ENCODE results near the gene JPT1.
"Not testable (repeated sequence)": the region's sequence is repeated elsewhere in the genome, so short reads cannot be mapped to it uniquely, and the experiment has no call there.

Gene JPT1

DNA sequence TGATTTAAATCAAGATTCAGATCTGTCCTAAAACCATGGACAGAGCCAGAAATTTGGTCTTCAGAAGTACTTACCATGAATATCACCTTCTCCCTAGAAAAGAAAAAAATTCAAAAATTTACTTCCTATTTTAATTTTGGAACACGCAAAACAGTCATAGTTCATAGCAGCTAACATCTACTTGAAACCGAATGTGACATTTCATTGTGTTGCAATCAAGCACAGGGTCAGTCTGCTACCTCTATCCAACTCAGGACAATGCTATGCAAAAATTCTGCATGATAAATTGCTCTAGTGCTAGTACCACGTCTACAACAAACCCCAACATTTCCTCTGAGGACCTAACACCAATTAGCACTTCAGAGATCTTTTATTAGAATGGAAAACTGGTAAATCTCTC is 7.7 kb downstream of the JPT1 start:
- H3K4me3 ChIP-seq (ENCODE audit: low read length): no peak overlapping the region
- TF ChIP-seq, protein P1, sequence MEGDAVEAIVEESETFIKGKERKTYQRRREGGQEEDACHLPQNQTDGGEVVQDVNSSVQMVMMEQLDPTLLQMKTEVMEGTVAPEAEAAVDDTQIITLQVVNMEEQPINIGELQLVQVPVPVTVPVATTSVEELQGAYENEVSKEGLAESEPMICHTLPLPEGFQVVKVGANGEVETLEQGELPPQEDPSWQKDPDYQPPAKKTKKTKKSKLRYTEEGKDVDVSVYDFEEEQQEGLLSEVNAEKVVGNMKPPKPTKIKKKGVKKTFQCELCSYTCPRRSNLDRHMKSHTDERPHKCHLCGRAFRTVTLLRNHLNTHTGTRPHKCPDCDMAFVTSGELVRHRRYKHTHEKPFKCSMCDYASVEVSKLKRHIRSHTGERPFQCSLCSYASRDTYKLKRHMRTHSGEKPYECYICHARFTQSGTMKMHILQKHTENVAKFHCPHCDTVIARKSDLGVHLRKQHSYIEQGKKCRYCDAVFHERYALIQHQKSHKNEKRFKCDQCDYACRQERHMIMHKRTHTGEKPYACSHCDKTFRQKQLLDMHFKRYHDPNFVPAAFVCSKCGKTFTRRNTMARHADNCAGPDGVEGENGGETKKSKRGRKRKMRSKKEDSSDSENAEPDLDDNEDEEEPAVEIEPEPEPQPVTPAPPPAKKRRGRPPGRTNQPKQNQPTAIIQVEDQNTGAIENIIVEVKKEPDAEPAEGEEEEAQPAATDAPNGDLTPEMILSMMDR (IDR thresholded peaks at IDR 0.05; ENCODE audit: insufficient read depth, low read depth, low read length, missing control alignments): no peak
- DNase-seq (ENCODE audit: low read depth): no peak

DNA sequence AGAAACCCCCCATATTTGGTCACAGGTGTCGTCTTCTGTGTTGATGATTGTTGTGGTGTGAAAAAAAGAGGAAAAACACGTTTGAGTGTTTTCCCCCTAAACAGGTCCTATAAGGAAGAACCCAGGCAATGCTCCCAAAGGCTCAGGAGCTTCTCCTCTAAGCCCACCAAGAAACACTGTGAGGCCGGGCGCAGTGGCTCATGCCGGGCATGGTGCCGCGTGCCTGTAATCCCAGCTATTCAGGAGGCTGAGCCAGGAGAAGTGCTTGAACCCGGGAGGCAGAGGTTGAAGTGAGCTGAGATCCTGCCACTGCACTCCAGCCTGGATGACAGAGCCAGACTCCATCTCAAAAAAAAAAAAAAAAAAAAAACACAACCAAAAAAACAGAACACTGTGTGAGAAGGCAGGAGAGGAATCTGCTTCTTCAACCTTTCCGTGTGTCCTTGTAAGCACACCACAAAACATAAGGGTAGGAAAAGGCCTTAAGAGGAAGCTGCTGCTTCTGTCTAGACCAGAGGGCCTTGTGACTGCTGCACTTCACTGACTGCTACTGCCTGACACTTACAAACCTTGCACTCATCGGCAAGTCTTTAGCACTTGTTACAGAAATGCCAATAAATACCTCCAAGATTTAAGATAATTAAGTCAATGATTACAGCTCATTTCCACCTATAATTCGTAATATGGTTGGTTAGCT is 9.3 kb downstream of the JPT1 start:
- TF ChIP-seq, protein P1 (IDR thresholded peaks at IDR 0.05; ENCODE audit: insufficient read depth, low read depth, low read length, missing control alignments): no peak
- DNase-seq (ENCODE audit: low read depth): no peak
- no peak overlapping the region for H3K4me3 ChIP-seq (ENCODE audit: low read length)

DNA sequence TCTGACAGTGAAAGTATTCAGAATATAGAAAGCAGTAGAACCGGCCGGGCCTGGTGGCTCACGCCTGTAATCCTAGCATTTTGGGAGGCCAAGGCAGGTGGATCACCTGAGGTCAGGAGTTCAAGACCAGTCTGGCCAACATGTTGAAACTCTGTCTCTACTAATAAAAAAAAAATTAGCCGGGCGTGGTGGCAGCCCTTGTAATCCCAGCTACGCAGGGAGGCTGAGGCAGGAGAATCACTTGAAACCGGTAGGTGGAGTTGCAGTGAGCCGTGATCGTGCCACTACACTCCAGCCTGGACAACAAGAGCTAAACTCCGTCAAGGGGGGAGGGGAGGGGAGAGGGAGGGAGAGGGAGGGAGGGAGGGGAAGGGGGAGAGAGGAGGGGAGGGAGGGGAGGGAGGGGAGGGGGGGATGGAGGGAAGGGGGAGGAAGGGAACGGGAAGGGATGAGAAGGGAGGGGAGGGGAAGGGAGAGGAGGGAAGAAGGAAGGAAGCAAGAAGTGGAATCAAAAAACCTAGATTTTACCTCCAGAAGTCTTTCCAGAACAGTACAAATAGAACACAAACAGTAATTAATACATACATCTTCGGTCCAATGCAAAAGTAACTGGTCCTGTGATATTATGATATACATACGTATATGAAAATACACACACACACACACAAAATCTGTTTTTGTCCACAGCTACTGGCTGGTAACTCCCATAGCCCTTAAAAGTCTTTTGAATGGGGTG is 11.9 kb downstream of the JPT1 start:
- TF ChIP-seq, protein P1 (IDR thresholded peaks at IDR 0.05; ENCODE audit: insufficient read depth, low read depth, low read length, missing control alignments): no peak
- DNase-seq (ENCODE audit: low read depth): no peak
- H3K4me3 ChIP-seq (ENCODE audit: low read length): no peak overlapping the region

DNA sequence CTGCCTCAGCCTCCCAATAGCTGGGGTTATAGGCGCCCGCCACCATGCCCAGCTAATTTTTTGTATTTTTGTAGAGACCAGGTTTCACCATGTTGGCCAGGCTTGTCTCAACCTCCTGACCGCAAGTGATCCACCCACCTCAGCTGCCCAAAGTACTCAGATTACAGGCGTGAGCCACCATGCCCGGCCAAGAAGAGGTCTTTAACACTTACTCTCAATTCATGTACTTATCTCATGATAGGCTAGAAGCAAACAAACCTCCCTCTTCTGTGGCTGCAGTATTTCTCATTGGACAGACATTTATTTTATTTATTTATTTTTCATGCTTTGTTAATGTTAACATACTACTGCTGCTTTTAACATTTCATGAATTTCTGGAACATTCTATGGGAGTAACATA is 15.8 kb downstream of the JPT1 start:
- no peak for DNase-seq (ENCODE audit: low read depth)
- no peak overlapping the region for H3K4me3 ChIP-seq (ENCODE audit: low read length)
- TF ChIP-seq, protein P1 (IDR thresholded peaks at IDR 0.05; ENCODE audit: insufficient read depth, low read depth, low read length, missing control alignments): no peak

DNA sequence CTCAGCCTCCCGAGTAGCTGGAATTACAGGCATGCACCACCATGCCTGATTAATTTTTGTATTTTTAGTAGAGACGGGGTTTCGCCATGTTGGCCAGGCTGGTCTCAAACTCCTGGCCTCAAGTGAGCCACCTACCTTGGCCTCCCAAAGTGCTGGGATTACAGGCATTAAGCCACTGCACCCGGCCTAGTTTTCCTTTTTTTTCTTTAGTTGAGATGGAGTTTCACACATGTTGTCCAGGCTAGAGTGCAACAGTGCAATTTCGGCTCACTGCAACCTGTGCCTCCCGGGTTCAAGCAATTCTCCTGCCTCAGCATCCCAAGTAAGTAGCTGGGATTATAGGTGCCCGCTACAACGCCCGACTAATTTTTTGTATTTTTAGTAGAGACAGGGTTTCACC is 16.6 kb downstream of the JPT1 start:
- not testable (repeated sequence) for H3K4me3 ChIP-seq (ENCODE audit: low read length); DNase-seq (ENCODE audit: low read depth)

DNA sequence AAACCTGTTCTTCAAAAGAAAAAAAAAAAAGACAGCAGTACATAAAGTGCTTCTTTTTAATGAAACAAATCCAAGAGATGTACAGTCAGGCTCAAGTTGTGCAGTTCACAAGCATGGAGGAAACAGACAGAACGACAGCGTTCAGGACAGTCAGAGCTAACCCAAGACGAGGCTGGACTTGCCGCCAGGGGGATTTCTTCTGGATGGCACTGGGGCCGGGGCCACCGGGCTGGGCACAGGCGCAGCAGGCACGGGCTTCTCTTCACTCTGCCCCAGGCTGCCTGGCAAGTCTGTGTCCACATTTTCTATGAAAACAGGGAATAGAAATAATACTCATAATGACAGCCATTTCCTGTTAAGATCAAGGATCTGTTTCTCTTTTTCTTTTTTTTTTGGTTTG is 18.4 kb downstream of the JPT1 start:
- H3K4me3 ChIP-seq (ENCODE audit: low read length): no peak overlapping the region
- peak; percentile 66 for DNase-seq (ENCODE audit: low read depth)
- TF ChIP-seq, protein P1 (IDR thresholded peaks at IDR 0.05; ENCODE audit: insufficient read depth, low read depth, low read length, missing control alignments): peak; percentile 51

DNA sequence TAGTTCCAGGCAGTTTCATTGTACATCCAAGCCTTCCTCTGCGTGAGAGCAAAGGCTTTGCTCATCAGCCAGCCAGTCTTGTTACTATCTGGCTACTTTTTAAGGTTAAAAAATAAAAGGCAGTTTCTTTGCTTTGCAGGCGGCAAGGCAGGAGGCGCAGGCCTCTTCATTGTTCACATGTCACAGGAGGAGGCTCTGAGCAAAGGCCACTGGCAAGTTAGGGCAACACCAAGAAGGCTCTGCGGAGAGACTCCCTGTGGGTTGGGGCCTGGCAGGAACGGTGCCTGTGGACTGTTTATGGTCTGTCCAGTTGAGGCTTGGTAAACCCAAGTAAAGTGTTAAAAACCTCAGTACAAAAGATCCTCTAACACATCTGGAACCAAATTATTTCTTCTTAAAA is 18.9 kb downstream of the JPT1 start:
- DNase-seq (ENCODE audit: low read depth): peak; percentile 47
- no peak overlapping the region for H3K4me3 ChIP-seq (ENCODE audit: low read length)
- TF ChIP-seq, protein P1 (IDR thresholded peaks at IDR 0.05; ENCODE audit: insufficient read depth, low read depth, low read length, missing control alignments): no peak

DNA sequence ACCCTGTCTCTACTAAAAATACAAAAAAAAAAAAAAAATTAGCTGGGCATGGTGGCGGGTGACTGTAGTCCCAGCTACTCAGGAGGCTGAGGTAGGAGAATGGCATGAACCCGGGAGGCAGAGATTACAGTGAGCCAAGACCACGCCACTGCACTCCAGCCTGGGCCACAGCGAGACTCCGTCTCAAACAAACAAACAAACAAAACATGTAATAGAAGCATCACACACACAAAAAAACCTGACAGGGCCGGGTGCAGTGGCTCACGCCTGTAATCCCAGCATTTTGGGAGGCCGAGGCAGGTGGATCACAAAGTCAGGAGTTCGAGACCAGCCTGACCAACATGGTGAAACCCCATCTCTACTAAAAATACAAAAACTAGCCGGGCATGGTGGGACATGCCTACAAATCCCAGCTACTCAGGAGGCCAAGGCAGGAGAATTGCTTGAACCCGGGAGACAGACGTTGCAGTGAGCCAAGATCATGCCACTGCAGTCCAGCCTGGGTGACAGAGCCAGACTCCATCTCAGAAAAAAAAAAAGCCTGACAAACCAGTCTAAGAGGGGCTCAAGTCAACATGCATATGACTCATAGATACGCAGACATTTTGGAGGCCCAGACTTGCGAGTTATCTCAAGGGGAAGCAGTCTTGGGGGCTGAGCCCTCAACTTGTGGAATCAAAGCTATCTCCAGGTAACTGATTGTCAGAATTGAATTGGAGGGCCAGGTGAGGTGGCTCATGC is 20.5 kb downstream of the JPT1 start:
- DNase-seq (ENCODE audit: low read depth): peak; percentile 71
- not testable (repeated sequence) for H3K4me3 ChIP-seq (ENCODE audit: low read length)
